HEK293 (cell line): Measurements from ENCODE around the gene GEMIN5.
A peak's percentile ranks its signal among the peaks of the same experiment; 100 is the strongest.

Experiments
- CTCF ChIA-PET: fragments of 350-600 bp; formaldehyde crosslinking; extraction: SDS; loops from one replicate; lab custom pipeline; 2021; ENCODE audit warnings: antibody characterized with exemption; lab: Yijun Ruan, JAX
- POLR2A ChIA-PET: fragments of 300-600 bp; formaldehyde crosslinking; extraction: SDS; loops from one replicate; lab custom pipeline; 2020; ENCODE audit warnings: antibody characterized with exemption, inconsistent platforms; lab: Yijun Ruan, JAX
- H3K27ac ChIP-seq: fragments of 200-500 bp; sonication (Bioruptor generic); 2 replicates; pipeline ENCODE4 v1.5.1; 2014; ENCODE audit warnings: low read depth, low read length, control low read depth, inconsistent platforms; ENCODE audit errors: extremely low read depth
- H3K36me3 ChIP-seq, 2 experiments: fragments of 200-500 bp in 1 of 2; sonication (Bioruptor generic) in 1 of 2; 1 replicate in 1 of 2; 2 replicates in 1 of 2; pipeline ENCODE4 v1.5.1; 2014 to 2017; ENCODE audit warnings: inconsistent platforms in 2 of 2, low read length in 2 of 2; ENCODE audit not compliant: control insufficient read depth in 2 of 2, insufficient read depth in 1 of 2
- H3K4me1 ChIP-seq: fragments of 200-500 bp; sonication (Bioruptor generic); 2 replicates; pipeline ENCODE4 v1.5.1; 2014; ENCODE audit warnings: mild to moderate bottlenecking, low read length, inconsistent platforms; ENCODE audit not compliant: control insufficient read depth, insufficient read depth
- H3K4me3 ChIP-seq: 2 replicates; pipeline ENCODE4 v1.5.1; 2011; ENCODE audit warnings: low read depth, mild to moderate bottlenecking, control low read depth, low read length, moderate library complexity
- H3K9me3 ChIP-seq: fragments of 200-500 bp; sonication (Bioruptor generic); 2 replicates; pipeline ENCODE4 v1.5.1; 2014; ENCODE audit warnings: low read depth, low read length, inconsistent platforms; ENCODE audit not compliant: control insufficient read depth, insufficient read depth
- GLI4 ChIP-seq: fragments of 450-650 bp; formaldehyde crosslinking; IDR thresholded peaks from 2 replicates; pipeline ENCODE4 v1.5.1; 2016; ENCODE audit warnings: missing biosample characterization, missing genetic modification characterization
- KLF1 ChIP-seq: fragments of 450-650 bp; formaldehyde crosslinking; IDR thresholded peaks from 2 replicates; pipeline ENCODE4 v1.5.1; 2016; ENCODE audit warnings: missing biosample characterization, missing genetic modification characterization
- MYNN ChIP-seq: fragments of 450-650 bp; formaldehyde crosslinking; IDR thresholded peaks from 2 replicates; pipeline ENCODE4 v1.5.1; 2016; ENCODE audit warnings: missing biosample characterization, missing genetic modification characterization, borderline replicate concordance
- SP3 ChIP-seq: fragments of 450-650 bp; formaldehyde crosslinking; IDR thresholded peaks from 2 replicates; pipeline ENCODE4 v1.5.1; 2016; ENCODE audit warnings: missing biosample characterization, missing genetic modification characterization
- TCF7L2 ChIP-seq: IDR thresholded peaks from 2 replicates; pipeline ENCODE4 v1.6.1; 2011; ENCODE audit warnings: low read depth, mild to moderate bottlenecking, inconsistent platforms, low read length, moderate library complexity, borderline replicate concordance
- YY2 ChIP-seq: fragments of 450-650 bp; formaldehyde crosslinking; IDR thresholded peaks from 2 replicates; pipeline ENCODE4 v1.5.1; 2016; ENCODE audit warnings: missing biosample characterization, missing genetic modification characterization
- ZEB2 ChIP-seq: fragments of 450-650 bp; formaldehyde crosslinking; IDR thresholded peaks from 2 replicates; pipeline ENCODE4 v1.5.1; 2016; ENCODE audit warnings: missing biosample characterization, missing genetic modification characterization
- ZFP3 ChIP-seq: fragments of 450-650 bp; formaldehyde crosslinking; IDR thresholded peaks from 2 replicates; pipeline ENCODE4 v1.5.1; 2016; ENCODE audit warnings: low read depth, missing biosample characterization, missing genetic modification characterization
- ZNF121 ChIP-seq: fragments of 450-650 bp; formaldehyde crosslinking; IDR thresholded peaks from 2 replicates; pipeline ENCODE4 v1.5.1; 2016; ENCODE audit warnings: missing biosample characterization, missing genetic modification characterization
- ZNF19 ChIP-seq: fragments of 450-650 bp; formaldehyde crosslinking; IDR thresholded peaks from 2 replicates; pipeline ENCODE4; 2016; ENCODE audit warnings: missing biosample characterization, missing genetic modification characterization, low read depth
- ZNF274 ChIP-seq, 2 experiments: fragments of 200-500 bp in 1 of 2; fragments of 450-650 bp in 1 of 2; sonication (Bioruptor generic) in 1 of 2; formaldehyde crosslinking in 1 of 2; IDR thresholded peaks; 2 replicates each; pipeline versions ENCODE4 v1.5.1 to v1.6.1; 2014 to 2016; ENCODE audit warnings: borderline replicate concordance in 1 of 2, inconsistent platforms in 1 of 2, low read length in 1 of 2, missing biosample characterization in 1 of 2, missing genetic modification characterization in 1 of 2
- ZNF302 ChIP-seq: fragments of 450-650 bp; formaldehyde crosslinking; IDR thresholded peaks from 2 replicates; pipeline ENCODE4 v1.5.1; 2016; ENCODE audit warnings: missing biosample characterization, missing genetic modification characterization, low read depth
- ZNF324 ChIP-seq: fragments of 450-650 bp; formaldehyde crosslinking; IDR thresholded peaks from 2 replicates; pipeline ENCODE4 v1.5.1; 2016; ENCODE audit warnings: missing biosample characterization, missing genetic modification characterization
- ZNF366 ChIP-seq: fragments of 450-650 bp; formaldehyde crosslinking; conservative IDR thresholded peaks from 2 replicates; pipeline ENCODE4 v1.5.1; 2016; ENCODE audit warnings: missing biosample characterization, missing genetic modification characterization
- ZNF391 ChIP-seq: fragments of 450-650 bp; formaldehyde crosslinking; IDR thresholded peaks from 2 replicates; pipeline ENCODE4 v1.5.1; 2016; ENCODE audit warnings: low read depth, missing biosample characterization, missing genetic modification characterization, borderline replicate concordance
- ZNF416 ChIP-seq: fragments of 450-650 bp; formaldehyde crosslinking; IDR thresholded peaks from 2 replicates; pipeline ENCODE4 v1.5.1; 2016; ENCODE audit warnings: missing biosample characterization, missing genetic modification characterization
- ZNF426 ChIP-seq: fragments of 450-650 bp; formaldehyde crosslinking; IDR thresholded peaks from 2 replicates; pipeline ENCODE4 v1.5.1; 2017; ENCODE audit warnings: missing biosample characterization, missing genetic modification characterization, mild to moderate bottlenecking, inconsistent platforms, moderate library complexity
- ZNF530 ChIP-seq: fragments of 450-650 bp; formaldehyde crosslinking; IDR thresholded peaks from 2 replicates; pipeline ENCODE4 v1.5.1; 2016; ENCODE audit warnings: low read depth, missing biosample characterization, missing genetic modification characterization
- ZNF610 ChIP-seq: fragments of 450-650 bp; formaldehyde crosslinking; IDR thresholded peaks from 2 replicates; pipeline ENCODE4 v1.5.1; 2016; ENCODE audit warnings: missing biosample characterization, missing genetic modification characterization, borderline replicate concordance
- ZNF792 ChIP-seq: fragments of 450-650 bp; formaldehyde crosslinking; IDR thresholded peaks from 2 replicates; pipeline ENCODE4 v1.5.1; 2016; ENCODE audit warnings: missing biosample characterization, missing genetic modification characterization
- ZSCAN16 ChIP-seq: fragments of 450-650 bp; formaldehyde crosslinking; IDR thresholded peaks from 2 replicates; pipeline ENCODE4 v1.5.1; 2016; ENCODE audit warnings: missing biosample characterization, missing genetic modification characterization
- ZXDB ChIP-seq: fragments of 450-650 bp; formaldehyde crosslinking; IDR thresholded peaks from 2 replicates; pipeline ENCODE4 v1.5.1; 2016; ENCODE audit warnings: missing biosample characterization, missing genetic modification characterization
- TF ChIP-seq, protein P1 (sequence below): fragments of 450-650 bp; formaldehyde crosslinking; conservative IDR thresholded peaks from 2 replicates; pipeline ENCODE4 v1.5.1; 2016; ENCODE audit warnings: low read depth, missing biosample characterization, missing genetic modification characterization
- TF ChIP-seq, protein P2 (sequence below): fragments of 450-650 bp; formaldehyde crosslinking; IDR thresholded peaks from 2 replicates; pipeline ENCODE4 v1.5.1; 2017; ENCODE audit warnings: missing biosample characterization, missing genetic modification characterization
- TF ChIP-seq, protein P3 (sequence below): fragments of 450-650 bp; formaldehyde crosslinking; IDR thresholded peaks from 2 replicates; pipeline ENCODE4 v1.5.1; 2017; ENCODE audit warnings: missing biosample characterization, missing genetic modification characterization

The GEMIN5 gene

DNA sequence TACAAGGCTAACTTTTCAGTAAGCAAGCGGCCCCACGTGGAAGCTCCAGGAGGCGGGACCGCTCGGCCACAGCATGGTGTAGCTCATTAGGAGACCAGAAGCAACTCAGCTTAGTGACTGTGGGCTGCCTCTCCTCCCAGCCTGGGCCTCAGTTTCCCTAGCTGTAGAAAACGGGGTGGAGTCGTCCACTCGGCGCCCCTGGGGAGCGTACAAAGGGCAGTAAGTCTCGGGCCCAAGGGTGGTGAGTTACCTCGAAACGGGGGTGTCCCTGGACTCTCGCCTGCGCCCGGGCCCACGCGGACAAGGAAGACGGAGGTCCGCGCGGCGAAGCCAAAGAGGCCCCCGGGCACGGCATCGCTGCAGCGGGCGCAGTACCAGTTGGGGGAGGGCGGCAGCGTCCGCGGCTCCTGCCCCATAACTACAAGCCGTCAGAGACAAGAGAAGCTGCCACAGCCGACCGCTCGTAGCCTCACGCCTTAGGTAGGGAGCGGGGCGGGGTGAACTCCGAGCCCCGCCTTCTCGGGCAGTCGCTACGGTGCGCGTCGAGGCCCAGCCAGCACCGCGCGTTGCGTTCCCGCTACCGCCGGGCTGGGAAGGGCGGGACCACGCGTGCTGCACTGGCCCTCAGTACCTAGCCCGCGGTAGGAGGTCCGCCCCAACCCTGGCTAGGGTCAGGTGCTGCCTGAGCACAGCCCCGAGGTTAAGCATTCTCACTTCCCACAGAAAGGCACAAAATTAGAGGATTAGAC is at the start of gene GEMIN5 (continued):
- TF ChIP-seq, protein P1, sequence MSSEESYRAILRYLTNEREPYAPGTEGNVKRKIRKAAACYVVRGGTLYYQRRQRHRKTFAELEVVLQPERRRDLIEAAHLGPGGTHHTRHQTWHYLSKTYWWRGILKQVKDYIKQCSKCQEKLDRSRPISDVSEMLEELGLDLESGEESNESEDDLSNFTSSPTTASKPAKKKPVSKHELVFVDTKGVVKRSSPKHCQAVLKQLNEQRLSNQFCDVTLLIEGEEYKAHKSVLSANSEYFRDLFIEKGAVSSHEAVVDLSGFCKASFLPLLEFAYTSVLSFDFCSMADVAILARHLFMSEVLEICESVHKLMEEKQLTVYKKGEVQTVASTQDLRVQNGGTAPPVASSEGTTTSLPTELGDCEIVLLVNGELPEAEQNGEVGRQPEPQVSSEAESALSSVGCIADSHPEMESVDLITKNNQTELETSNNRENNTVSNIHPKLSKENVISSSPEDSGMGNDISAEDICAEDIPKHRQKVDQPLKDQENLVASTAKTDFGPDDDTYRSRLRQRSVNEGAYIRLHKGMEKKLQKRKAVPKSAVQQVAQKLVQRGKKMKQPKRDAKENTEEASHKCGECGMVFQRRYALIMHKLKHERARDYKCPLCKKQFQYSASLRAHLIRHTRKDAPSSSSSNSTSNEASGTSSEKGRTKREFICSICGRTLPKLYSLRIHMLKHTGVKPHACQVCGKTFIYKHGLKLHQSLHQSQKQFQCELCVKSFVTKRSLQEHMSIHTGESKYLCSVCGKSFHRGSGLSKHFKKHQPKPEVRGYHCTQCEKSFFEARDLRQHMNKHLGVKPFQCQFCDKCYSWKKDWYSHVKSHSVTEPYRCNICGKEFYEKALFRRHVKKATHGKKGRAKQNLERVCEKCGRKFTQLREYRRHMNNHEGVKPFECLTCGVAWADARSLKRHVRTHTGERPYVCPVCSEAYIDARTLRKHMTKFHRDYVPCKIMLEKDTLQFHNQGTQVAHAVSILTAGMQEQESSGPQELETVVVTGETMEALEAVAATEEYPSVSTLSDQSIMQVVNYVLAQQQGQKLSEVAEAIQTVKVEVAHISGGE (tag by site-specific recombination) = peak; percentile 26; the same call in 1 of the 2 replicates
- TF ChIP-seq ZNF530 (tag by site-specific recombination) = no peak
- TF ChIP-seq, all 188 proteins: peak for 62

DNA sequence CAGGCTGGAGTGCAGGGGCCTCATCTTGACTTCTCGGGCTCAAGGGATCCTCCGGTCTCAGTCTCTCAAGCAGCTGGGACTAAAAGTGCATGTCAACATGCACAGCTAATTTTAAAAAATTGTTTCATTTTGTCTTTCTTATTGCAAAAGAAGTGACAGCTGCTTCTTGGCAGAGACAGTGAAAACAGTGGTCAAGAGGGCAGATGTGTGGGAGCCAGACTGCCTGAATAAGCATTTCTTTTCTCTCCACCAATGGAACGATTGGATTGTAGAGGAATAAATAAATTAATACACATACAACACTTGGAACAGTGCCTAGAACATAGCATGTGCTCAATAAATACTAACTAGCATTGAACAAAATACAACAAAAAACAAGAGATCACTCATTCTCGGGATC is 48.1 kb upstream of the GEMIN5 start:
- TF ChIP-seq, protein P2, sequence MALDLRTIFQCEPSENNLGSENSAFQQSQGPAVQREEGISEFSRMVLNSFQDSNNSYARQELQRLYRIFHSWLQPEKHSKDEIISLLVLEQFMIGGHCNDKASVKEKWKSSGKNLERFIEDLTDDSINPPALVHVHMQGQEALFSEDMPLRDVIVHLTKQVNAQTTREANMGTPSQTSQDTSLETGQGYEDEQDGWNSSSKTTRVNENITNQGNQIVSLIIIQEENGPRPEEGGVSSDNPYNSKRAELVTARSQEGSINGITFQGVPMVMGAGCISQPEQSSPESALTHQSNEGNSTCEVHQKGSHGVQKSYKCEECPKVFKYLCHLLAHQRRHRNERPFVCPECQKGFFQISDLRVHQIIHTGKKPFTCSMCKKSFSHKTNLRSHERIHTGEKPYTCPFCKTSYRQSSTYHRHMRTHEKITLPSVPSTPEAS (tag by site-specific recombination) = no peak
- TF ChIP-seq TCF7L2 = no peak
- TF ChIP-seq ZSCAN16 = no peak
- no peak for TF ChIP-seq KLF1
- no peak for TF ChIP-seq ZNF426
- no peak for TF ChIP-seq ZNF792 (tag by site-specific recombination)
- no peak for TF ChIP-seq ZNF366 (tag by site-specific recombination)
- no peak for TF ChIP-seq YY2
- TF ChIP-seq MYNN = no peak
- TF ChIP-seq ZNF302 (tag by site-specific recombination) = no peak
- no peak for TF ChIP-seq ZNF324 (tag by site-specific recombination)
- TF ChIP-seq ZNF19 (tag by site-specific recombination) = no peak
- TF ChIP-seq ZNF391 (tag by site-specific recombination) = no peak
- no peak for TF ChIP-seq ZFP3 (tag by site-specific recombination)
- TF ChIP-seq, all 188 proteins: peak for 0
- H3K9me3 ChIP-seq = no peaks in the 10 kb centered on the region
- POLR2A ChIA-PET = no interaction called here

DNA sequence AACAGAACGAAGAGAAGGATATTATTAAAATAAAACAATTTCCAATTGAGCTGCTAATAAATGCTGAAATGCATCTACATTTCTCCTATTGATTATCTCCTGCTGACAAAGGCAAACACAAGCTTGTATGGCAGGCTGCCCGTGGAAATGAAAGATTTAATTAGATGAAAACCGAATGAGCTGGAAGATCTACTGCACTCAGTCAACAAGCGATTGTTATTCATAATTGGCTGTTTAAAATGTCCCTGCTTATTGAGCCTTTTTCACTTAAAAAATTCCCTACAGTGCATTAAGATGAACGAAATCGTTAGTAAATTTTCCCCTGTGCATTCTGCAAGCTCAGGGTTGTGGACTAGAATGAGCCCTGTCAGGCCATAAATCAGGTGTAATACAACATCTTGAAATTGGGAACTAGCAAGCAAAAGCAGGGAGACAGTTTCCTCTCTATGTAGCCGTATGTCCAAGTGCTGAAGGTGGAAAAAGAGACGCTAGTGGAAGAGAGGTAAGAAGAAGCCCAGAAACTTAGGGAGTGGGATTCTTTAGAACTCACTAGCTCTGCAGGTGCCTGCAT is 47.0 kb upstream of the GEMIN5 start:
- ChIA-PET POLR2A (no interaction called here), CTCF (interaction anchor here (1.4 to 2.2 kb wide), 2 partner anchors 11 to 12 kb away, joined by 3 to 8 read pairs; no protein-coding TSS in a partner anchor)
- H3K9me3 ChIP-seq = no peaks in the 10 kb centered on the region
- H3K4me1 ChIP-seq = no peaks in the 10 kb centered on the region
- no peak overlapping the region for H3K4me3 ChIP-seq
- no peaks in the 10 kb centered on the region for H3K36me3 ChIP-seq
- H3K27ac ChIP-seq = no peak overlapping the region
- TF ChIP-seq ZEB2 (tag by site-specific recombination) (no peak), ZNF121 (tag by site-specific recombination) (no peak), ZNF274 (IDR thresholded peaks at IDR 0.05; ENCODE audit: low read length) (no peak), ZNF274 (tag by site-specific recombination; IDR thresholded peaks at IDR 0.05; ENCODE audit: borderline replicate concordance) (no peak), GLI4 (no peak), ZXDB (tag by site-specific recombination) (no peak), ZNF416 (tag by site-specific recombination) (no peak), ZNF610 (tag by site-specific recombination) (no peak), SP3 (no peak)
- TF ChIP-seq, protein P2 (tag by site-specific recombination) = no peak
- TF ChIP-seq, protein P3, sequence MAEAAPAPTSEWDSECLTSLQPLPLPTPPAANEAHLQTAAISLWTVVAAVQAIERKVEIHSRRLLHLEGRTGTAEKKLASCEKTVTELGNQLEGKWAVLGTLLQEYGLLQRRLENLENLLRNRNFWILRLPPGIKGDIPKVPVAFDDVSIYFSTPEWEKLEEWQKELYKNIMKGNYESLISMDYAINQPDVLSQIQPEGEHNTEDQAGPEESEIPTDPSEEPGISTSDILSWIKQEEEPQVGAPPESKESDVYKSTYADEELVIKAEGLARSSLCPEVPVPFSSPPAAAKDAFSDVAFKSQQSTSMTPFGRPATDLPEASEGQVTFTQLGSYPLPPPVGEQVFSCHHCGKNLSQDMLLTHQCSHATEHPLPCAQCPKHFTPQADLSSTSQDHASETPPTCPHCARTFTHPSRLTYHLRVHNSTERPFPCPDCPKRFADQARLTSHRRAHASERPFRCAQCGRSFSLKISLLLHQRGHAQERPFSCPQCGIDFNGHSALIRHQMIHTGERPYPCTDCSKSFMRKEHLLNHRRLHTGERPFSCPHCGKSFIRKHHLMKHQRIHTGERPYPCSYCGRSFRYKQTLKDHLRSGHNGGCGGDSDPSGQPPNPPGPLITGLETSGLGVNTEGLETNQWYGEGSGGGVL = no peak

More for the DNA sequence above, 48.1 kb upstream of the GEMIN5 start:
- no peak overlapping the region for H3K4me3 ChIP-seq
- no peak overlapping the region for H3K27ac ChIP-seq
- CTCF ChIA-PET = interaction anchor here (2.2 kb wide), 1 partner anchor 14 kb away, joined by 8 read pairs; no protein-coding TSS in a partner anchor
- H3K36me3 ChIP-seq = no peaks in the 10 kb centered on the region
- no peaks in the 10 kb centered on the region for H3K4me1 ChIP-seq
